Progenitor cell of endocrine pancreas (in vitro differentiated cells): Measurements from ENCODE around the gene ZBTB16. TPM values are rescaled to one million over a fixed set of nuclear protein-coding genes. Genes with fewer than 3 reads are reported as not detected.

ENCODE experiments used
- DNase-seq: peaks from one replicate; pipeline ENCODE4 v3.0.0; 2021; ENCODE audit warnings: low spot score; ENCODE audit not compliant: unreplicated experiment
- H3K27ac Mint-ChIP-seq: 2 replicates; pipeline ENCODE4 v1.8.0; 2021; ENCODE audit warnings: mild to moderate bottlenecking, moderate library complexity, mixed read lengths
- H3K27me3 Mint-ChIP-seq: 2 replicates; pipeline ENCODE4 v1.8.0; 2021; ENCODE audit warnings: mixed read lengths
- H3K36me3 Mint-ChIP-seq: 2 replicates; pipeline ENCODE4 v1.8.0; 2022; ENCODE audit warnings: mixed read lengths; ENCODE audit not compliant: insufficient read depth
- H3K4me1 Mint-ChIP-seq: 2 replicates; pipeline ENCODE4 v1.8.0; 2021; ENCODE audit warnings: low read depth, mixed read lengths
- H3K4me3 Mint-ChIP-seq: 2 replicates; pipeline ENCODE4 v1.8.0; 2021; ENCODE audit warnings: low read depth, mild to moderate bottlenecking, moderate library complexity, mixed read lengths
- H3K9me3 Mint-ChIP-seq: 2 replicates; pipeline ENCODE4 v1.8.0; 2021; ENCODE audit warnings: low read depth, mixed read lengths
- total RNA-seq: library from RNA; stranded (reverse); gene quantifications from 2 replicates; pipeline ENCODE4 v1.2.1, GENCODE V29; 2021
- TF ChIP-seq, protein P1 (sequence below): fragments of 200-600 bp; sonication (generic); IDR thresholded peaks from one replicate; pipeline ENCODE4 v1.5.0; 2021; ENCODE audit warnings: antibody characterized with exemption, mild to moderate bottlenecking; ENCODE audit not compliant: unreplicated experiment

ZBTB16 gene
- total RNA-seq, 1 donor from 2014 or later = 29.6 TPM

DNA sequence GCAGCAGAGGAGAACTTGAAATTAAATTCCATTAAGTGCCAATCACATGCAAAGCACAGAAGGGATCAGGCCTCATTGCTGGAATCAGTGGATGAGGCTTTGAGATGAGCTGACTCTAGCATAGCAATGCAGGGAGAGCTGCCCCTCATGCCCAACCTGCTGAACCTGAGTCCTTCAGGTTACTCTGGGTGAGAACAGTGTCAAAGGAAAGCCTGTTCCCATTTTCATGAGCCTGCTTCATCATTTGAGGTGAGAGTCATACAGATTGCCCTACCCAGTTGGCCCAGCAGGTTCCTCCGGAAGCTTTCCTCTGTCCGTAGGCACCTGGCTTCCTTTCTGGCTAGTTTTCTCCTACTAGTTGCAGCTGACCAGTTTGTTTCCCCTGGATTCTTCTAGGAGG lies 25.9 kb upstream of the ZBTB16 start:
- no peak for DNase-seq
- peaks cover 26% of the 10 kb centered on the region for H3K27me3 Mint-ChIP-seq
- H3K4me3 Mint-ChIP-seq = no peak overlapping the region
- no peaks in the 10 kb centered on the region for H3K9me3 Mint-ChIP-seq
- no peaks in the 10 kb centered on the region for H3K36me3 Mint-ChIP-seq
- TF ChIP-seq, protein P1, sequence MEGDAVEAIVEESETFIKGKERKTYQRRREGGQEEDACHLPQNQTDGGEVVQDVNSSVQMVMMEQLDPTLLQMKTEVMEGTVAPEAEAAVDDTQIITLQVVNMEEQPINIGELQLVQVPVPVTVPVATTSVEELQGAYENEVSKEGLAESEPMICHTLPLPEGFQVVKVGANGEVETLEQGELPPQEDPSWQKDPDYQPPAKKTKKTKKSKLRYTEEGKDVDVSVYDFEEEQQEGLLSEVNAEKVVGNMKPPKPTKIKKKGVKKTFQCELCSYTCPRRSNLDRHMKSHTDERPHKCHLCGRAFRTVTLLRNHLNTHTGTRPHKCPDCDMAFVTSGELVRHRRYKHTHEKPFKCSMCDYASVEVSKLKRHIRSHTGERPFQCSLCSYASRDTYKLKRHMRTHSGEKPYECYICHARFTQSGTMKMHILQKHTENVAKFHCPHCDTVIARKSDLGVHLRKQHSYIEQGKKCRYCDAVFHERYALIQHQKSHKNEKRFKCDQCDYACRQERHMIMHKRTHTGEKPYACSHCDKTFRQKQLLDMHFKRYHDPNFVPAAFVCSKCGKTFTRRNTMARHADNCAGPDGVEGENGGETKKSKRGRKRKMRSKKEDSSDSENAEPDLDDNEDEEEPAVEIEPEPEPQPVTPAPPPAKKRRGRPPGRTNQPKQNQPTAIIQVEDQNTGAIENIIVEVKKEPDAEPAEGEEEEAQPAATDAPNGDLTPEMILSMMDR = no peak
- no peaks in the 10 kb centered on the region for H3K4me1 Mint-ChIP-seq
- no peak overlapping the region for H3K27ac Mint-ChIP-seq

DNA sequence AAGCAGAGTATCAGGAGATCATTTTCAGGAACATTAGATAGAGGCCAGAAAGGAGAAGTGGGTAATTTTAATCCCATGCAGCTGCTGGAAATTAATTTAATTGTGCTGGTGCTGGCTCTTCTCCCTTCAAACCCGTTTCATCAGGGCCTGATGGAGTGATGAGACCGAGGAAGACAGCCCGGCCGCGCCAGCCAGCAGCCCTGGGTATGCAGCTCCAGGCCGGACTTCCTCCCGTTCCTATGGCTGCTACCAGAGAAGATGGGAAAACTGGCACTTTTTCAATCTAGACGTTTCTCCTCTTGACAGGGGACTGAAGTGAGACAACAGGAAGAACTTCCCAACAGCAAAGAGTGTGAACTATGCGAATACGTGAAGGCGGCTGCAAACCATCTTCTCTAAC lies 24.6 kb upstream of the ZBTB16 start:
- no peak for DNase-seq
- H3K27me3 Mint-ChIP-seq = peaks cover 17% of the 10 kb centered on the region
- H3K27ac Mint-ChIP-seq = no peak overlapping the region
- no peaks in the 10 kb centered on the region for H3K4me1 Mint-ChIP-seq
- H3K4me3 Mint-ChIP-seq = no peak overlapping the region
- no peaks in the 10 kb centered on the region for H3K36me3 Mint-ChIP-seq
- no peaks in the 10 kb centered on the region for H3K9me3 Mint-ChIP-seq
- TF ChIP-seq, protein P1 = no peak

DNA sequence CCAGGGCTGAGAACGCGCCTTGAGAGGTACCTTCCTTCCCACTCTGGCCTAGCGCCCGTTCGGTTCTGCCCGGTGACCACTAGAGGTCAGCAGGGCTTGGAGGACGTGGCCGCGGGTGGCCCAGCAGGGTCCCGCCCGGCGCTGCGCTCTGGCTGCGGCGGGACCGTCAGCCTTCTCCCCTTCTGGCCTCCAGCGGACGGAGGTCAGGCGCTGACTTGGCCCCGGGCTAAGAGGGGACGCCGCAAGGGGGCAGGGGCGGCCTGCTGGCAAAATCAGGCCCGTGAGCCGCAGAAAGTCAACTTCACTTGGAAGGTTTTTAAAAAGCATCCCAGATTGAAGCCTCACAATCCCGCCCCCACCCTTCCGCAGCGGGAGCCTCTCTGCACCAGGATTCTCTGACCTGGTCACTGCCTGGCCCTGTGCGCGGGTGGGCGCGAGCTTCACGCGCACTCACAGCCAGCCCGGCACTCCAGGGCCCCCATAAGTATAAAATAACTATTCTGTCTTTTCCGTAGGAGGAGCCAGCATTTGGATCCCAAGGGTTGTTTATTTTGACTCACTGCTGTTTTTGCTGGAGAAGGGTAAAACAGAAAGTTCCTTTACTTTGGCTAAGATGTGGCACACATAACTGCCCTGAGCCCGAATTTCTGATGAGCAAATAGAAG lies 23.2 kb upstream of the ZBTB16 start:
- peak overlapping the region; percentile 5 for H3K4me3 Mint-ChIP-seq
- no peaks in the 10 kb centered on the region for H3K36me3 Mint-ChIP-seq
- no peaks in the 10 kb centered on the region for H3K9me3 Mint-ChIP-seq
- TF ChIP-seq, protein P1 = peak; percentile 97
- no peak overlapping the region for H3K27ac Mint-ChIP-seq
- H3K4me1 Mint-ChIP-seq = peaks cover 2% of the 10 kb centered on the region
- peaks cover 6% of the 10 kb centered on the region for H3K27me3 Mint-ChIP-seq
- peak; percentile 85 for DNase-seq

DNA sequence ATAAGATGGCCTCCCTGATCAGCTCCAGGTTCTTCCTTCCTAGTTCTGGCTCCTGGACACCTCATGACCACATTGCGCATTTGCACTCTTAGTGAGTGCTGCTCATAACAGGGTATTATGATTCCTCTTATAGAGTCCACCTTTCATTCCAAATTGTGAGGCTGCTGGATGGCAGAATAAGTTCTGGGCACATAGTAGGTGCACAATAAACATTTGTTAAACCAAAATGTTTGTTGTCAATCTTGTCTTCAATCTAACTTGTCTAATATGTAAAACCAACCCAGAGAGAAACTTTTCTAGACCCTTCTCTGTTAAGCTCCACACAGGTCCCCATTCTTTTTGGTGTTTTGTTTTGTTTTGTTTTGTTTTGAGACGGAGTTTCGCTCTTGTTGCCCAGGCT lies 22.6 kb upstream of the ZBTB16 start:
- H3K9me3 Mint-ChIP-seq = no peaks in the 10 kb centered on the region
- TF ChIP-seq, protein P1 = no peak
- no peak overlapping the region for H3K4me3 Mint-ChIP-seq
- H3K36me3 Mint-ChIP-seq = no peaks in the 10 kb centered on the region
- no peak overlapping the region for H3K27ac Mint-ChIP-seq
- H3K4me1 Mint-ChIP-seq = peaks cover 2% of the 10 kb centered on the region
- H3K27me3 Mint-ChIP-seq = peaks cover 3% of the 10 kb centered on the region
- no peak for DNase-seq

DNA sequence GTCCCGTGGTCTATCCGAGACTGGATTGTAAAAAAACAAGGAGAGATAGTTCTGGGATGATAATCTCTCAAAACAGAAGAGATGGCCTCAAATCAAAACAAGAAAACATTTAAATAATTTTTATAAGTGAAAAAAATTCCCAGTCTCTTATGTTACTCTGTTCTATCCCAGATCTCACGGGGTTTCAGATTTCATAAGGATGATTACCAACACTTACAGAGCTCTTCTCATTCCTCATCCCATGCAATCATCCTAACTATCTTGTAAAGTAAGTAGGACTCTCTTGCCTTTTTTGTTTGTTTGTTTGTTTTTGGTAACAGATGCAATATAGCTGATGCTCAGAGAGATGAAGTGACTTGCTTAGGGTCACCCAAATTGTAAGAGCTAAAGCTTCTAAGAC lies 20.0 kb upstream of the ZBTB16 start:
- H3K4me1 Mint-ChIP-seq = peaks cover 2% of the 10 kb centered on the region
- no peak overlapping the region for H3K4me3 Mint-ChIP-seq
- TF ChIP-seq, protein P1 = no peak
- H3K36me3 Mint-ChIP-seq = no peaks in the 10 kb centered on the region
- H3K27ac Mint-ChIP-seq = no peak overlapping the region
- H3K9me3 Mint-ChIP-seq = no peaks in the 10 kb centered on the region
- DNase-seq = no peak
- peaks cover 2% of the 10 kb centered on the region for H3K27me3 Mint-ChIP-seq
